ENCODE data around the gene INS. TPM values are rescaled to one million over a fixed set of nuclear protein-coding genes. Genes with fewer than 3 reads are reported as not detected.

The INS gene
- polyA plus RNA-seq, 5 donors: not detected

- no peak for DNase-seq
Measured at GRCh38 chr11:2166091-2166851, 5.3 kb upstream of the INS start.

GRCh38 chr11:2165571-2165970, 4.6 kb upstream of the INS start:
- no peak for DNase-seq

GRCh38 chr11:2164861-2165555, 4.0 kb upstream of the INS start:
- no peak for DNase-seq

DNA sequence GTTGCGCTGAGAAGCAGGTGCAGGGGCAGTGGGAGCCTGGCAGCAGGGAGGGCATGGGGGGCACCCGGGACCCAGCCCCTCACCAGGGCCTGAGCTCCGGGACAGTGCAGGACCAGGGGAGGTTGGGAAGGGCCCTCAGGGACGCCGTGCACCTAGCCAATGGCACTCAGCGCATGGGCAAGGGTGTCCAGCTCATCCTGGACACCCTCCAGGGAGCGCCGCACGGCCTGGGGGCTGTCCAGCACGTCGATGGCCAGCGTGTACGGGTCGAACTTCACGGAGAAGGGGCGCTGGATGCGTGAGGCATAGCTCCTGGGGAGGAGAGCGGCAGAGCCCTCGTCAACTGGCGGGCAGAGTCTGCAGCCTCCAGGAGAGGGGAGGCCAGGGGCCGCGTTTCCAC, 3.1 kb upstream of the INS start:
- DNase-seq: no peak

DNA sequence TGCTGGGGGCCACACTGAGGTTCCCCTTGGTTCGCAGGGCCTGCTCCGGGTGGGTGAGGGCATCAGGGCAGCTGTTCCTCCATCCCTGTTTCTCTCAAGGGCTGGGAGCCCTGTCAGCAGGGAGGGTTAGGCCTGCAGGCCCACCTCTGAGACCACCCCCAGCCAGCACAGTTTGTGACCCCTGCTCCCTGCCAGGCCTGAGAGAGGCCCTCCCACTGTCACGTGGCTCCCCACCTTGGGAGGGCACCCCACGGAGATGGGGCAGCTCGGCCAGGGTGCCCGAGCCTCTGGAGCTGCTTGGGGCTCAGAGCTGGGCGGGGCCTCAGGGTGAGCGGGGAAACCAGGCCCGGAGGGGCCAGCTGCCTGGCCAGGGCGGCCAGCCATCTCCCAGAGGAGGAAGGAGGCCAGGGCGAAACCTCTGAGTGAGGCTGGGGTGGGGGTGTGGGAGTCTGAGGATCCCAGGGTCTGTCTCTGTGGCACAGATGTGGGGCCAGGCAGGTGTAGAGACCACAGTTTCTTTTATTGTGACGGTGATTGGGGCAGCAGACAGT, 2.5 kb upstream of the INS start:
- DNase-seq: no peak

- no peak for DNase-seq
Measured at GRCh38 chr11:2159536-2160413, 1.2 kb downstream of the INS start.

DNA sequence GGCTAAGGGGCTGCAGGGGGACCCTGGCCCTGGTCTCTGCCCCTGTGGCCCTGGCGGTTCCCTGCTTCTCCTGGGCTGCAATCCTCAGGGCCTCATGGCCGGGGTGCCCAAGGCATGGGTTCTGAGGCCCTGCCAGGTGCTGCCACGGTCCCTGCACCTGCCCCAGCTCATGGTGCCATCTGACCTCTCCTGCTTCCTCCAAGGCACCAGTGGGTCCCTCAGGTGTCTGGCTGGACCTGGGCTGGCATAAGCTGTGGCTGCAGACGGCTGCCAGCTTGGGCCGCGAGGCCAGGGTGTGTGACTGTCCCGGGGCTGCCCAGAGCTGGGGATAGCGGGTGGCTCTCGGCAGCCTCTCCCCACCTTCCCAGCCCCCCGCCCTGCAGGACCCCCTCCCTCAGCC, 2.0 kb downstream of the INS start:
- no peak for DNase-seq

DNA sequence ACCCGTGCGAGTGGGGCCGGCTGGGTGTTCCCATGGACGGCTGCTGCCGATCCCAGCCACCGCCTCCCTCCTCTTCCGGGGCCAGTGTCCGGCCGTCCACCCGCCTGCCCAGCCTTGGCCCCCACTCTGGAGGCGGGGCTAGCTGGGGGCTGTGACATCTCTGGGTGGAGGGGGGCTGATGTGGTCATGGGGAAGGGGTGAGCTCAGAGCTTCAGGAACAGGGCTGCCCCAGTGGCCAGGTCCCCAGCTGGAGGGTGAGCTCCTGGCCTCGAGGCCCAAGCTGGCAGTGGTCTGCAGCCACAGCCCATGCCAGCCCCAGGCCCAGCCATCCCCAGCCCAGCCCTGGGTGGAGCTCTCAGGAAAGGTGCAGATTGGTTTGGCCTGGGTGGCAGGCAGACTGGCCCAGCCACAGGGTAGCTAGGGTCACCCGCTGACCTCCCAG, 2.7 kb downstream of the INS start:
- no peak for DNase-seq

DNA sequence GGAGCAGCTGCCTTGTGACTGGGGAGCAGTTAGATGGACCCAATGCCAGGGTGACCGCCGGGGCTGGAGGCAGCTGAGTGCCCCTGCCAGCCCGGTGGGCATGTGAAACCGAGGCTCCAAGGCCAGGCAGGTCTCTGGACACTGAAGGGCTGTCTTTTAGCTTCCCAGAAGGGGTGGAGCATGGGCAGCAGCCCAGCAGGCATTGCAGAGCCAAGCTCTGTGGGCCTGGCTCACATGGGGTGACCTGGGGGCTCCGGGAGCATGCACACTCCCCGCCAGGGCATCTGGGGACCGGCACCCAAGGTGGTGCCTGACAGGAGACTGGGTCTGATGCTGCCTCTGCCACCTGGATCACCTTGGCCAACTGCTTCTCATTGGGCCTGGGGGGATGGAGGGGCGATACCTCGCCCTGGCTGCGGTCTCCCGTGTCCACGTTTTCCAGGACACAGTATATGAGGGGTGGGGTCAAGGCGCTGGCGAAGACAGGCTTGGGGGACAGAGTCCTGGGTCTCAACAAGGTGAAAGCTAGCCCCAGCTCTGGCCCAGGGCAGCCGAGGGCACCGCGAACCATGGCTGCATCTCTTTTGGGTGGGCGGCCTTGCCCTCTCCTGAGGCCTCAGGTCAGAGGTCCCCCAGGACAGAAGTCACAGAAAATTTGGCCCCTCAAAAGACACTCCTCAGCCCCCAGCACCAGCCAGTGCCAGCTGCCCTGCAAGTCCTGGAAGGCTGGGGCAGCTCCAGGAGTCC, 3.5 kb downstream of the INS start:
- no peak for DNase-seq

DNA sequence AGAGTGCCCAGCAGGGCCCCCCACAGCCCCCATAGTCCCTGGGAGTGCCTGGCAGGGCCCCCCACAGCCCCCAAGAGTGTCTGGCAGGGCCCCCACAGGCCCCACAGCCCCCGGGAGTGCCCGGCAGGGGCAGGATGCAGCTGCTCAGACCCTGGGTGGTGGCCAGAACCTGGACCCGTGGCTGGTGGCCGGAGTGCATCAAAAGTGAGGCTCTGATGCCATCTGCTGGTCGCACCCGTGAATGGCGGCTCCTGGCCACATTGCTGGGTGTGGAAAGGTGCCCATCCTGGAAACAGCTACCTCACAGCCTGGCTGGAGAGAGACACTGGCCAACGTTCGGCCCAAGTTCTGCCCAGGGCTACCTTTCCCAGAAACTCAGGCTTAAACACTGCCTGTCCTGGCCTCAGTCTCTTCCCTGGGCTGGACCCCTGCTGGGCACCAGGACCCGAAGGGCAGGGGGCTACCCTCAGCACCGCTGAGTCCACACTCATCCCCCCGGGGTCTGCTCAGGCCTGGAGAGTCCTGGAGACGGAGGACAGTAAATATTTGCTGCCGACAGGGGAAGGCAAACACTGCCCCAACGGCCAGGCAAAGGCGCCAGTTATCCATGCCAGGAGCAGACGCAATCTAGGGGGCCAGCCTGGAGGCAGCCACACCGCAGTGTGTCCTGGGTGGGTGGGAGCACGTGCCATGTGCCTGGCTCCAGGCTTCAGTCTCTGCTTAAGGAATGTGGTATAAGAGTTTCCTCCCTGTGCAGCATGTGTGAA, 4.4 kb downstream of the INS start:
- DNase-seq: peak in 1 of 2 donors; percentile 50

DNA sequence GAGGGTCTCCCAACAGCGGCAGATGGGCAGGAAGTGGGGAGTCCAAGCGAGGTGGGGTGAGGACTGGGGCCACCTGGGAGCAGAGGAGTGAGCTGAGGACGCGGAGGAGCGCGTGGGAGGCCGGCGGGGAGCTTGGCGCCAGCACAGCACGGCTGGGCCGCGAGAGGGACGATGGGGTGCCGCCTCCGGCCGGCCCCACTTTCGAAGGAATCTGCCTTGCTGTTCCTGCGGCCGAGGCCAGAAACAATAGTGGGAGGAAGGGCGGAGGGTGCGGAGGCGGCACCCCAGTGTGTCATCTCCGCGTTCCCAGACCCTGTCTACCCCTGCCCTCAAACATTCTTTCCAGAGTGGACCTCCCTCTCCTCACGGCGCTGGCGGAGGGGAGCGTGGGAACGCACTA, 5.5 kb downstream of the INS start:
- DNase-seq: no peak

DNA sequence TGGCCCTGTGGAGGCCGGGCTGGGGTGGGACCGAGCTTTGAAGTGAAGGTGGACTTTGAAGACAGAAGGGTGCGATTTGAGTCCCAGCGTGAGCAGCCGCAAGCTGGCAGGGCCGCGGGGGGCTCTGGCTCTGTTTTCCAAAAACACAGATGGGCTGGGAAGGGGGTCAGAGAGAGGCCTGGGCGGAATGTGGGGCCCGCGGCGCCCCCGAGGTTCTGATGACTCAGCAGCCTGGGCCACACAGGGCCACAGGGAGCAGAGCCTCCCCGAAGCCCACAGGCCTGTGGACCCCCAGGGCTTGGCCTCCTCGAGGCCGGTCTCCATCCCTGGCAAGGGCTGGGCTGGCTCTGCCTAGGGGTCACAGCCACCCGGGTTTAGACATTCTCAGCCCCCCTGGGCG, 6.1 kb downstream of the INS start:
- DNase-seq: no peak

- no peak for DNase-seq
Measured at GRCh38 chr11:2154195-2154585, 6.8 kb downstream of the INS start.

- no peak for DNase-seq
Measured at GRCh38 chr11:2153581-2154194, 7.3 kb downstream of the INS start.

DNA sequence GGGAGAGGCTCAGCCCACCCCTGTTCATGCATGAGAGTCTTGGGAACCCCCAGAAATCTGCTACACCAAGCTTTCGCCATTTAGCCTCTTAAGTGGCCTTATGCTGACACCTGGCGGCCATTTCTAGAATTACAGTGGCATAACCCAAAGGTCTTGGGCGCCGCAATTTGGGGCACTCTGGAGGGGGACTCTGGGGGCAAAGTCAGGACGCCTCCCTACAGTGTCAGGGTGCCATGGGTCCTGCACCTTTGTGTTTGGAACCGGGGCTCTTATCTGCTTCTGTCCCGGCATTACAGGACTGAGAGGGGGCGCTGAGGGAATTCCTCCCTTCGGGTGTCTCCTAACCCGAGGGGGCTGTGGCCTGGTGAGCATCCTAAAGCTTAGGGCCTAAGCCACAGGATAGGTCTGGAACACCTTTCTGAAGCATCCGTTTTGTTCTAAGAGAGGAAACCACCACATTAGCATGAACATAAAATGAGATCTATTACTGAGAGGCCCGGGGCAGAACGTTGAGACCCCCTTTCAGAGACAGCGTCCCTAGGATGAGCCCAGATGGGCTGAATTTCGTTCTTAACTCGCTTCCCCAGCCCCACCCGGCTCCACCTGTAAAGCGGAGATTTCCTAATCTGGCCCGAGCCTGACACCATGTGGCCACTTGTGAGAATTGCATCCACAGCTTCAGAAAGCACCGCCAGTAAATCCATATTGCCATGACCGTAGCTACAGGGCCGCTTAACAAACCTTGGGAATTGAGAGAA, 9.3 kb downstream of the INS start:
- peak in 1 of 2 donors; percentile 70 for DNase-seq

DNA sequence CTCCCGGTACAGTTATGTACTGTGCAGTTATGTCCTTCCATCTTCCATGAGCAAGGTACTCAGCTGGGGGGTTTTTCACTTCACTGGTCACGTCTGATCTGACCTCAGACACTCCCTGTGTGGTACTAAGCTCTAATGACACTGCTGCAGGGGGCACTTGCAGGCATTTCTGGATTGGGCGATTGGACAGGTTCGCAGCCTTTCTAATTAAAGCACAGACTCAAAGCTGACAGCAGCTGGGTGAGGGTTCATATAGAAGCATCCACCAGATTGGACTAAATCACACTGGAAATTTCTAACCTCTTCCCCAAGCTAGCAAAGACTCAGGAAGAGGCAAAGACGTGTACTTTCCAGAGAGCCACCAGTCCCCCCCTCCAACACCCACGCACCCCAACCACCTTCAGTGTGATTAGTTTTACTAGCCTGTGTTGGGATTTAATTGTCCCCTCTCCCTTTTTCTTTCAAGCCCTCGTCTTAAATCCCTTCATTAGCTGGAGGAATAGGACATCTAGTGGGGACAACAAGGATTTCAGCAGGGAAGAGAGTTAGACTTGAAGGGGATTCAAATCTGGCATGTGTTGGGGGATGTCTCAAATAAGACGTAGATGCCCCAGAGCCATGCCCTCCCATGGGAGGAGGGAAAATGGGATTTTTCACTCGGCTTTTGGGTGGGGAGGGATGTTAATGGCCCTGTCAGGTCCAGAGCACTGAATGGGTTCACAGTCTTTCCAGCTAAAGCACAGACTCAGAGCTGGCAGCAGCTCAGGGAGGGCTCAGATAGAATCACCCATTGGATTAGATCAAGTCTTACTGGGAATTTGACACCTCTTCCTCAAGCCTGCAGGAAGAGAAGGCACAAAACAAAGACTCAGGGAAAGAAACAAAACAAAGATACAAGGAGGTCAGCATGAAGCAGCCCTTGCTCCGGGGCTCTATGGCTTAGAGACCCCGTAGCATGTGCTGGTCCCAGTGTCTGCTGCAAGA, 10.9 kb downstream of the INS start:
- peak in 1 of 2 donors; percentile 44 for DNase-seq

DNA sequence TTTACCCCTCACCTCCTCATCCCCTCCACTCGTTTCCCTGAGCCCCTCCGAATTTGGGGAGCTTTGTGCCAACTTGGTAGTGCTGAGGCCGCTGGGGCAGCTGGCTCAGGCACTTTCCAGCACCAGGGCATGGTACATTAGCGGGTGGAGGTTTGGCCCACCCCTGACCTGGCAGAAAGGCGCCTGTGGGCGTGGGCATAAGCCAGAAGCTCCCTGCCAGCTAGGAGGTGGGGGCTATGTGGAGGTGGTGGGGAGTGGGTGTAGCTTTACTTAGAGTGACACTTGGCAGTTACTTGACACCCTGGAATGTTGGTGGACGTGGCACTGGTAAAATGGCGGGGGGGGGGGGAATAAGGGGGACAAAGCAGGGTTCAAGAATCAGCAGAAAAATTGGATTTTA, 11.5 kb downstream of the INS start:
- DNase-seq: no peak

GRCh38 chr11:2148595-2148994, 12.4 kb downstream of the INS start:
- no peak for DNase-seq

All from right lung (tissue), 5 donors.